HG03196 (cell line): ENCODE results near the gene TNNC1.

Experiments used
- ATAC-seq: cut with Tn5 transposase; IDR thresholded peaks from one replicate; pipeline ENCODE4 v1.9.1; 2021; ENCODE audit not compliant: unreplicated experiment

TNNC1 gene

DNA sequence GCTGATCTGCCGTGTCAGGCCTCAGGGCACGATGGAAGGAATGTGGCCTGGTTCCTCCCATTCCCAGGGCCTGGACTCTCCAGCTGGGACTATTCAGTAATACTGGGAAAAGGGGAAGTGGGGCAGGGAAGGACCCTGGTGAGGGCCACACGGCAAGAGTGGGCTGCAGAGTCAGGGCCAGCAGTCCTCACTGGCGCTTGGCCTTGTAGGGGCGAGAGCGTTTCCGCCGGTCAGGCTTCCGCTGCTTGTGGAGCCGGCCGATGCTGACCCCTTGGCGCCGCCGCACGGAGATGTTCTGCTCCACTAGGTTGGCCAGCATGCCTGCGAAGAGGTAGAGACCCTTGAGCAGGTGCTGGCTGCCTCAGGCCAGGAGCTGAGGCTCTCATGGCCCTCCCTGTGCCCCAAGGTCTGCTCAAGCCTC lies 51.7 kb downstream of the TNNC1 start:
- no peak for ATAC-seq

DNA sequence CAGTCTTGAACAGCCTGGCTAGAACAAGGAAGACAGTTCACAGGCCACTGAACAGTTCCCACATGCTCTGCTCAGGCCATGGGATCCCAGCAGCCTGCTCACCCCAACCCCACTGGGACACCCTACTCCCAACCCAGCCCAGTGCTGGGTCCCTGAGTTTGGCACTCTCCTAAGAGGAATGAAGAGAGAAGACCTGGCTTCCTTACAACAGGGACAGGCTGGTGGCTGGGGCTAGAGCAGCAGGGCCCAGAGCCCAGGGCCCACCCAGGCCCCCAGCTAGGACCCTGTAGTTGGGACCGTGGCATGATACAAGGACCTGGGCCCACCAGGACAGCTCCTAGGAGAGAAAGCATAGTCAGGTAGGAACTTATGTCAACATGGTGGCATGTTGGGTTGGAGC lies 52.3 kb downstream of the TNNC1 start:
- no peak for ATAC-seq
